Measurements from ENCODE around the gene MCAM. TPM values are rescaled to one million over a fixed set of nuclear protein-coding genes. Genes with fewer than 3 reads are reported as not detected.
A peak's percentile ranks its signal among the peaks of the same experiment; 100 is the strongest.

The MCAM gene
- total and polyA plus RNA-seq, 2 experiments from 2014 or later = 8.6 to 40.4 TPM

DNA sequence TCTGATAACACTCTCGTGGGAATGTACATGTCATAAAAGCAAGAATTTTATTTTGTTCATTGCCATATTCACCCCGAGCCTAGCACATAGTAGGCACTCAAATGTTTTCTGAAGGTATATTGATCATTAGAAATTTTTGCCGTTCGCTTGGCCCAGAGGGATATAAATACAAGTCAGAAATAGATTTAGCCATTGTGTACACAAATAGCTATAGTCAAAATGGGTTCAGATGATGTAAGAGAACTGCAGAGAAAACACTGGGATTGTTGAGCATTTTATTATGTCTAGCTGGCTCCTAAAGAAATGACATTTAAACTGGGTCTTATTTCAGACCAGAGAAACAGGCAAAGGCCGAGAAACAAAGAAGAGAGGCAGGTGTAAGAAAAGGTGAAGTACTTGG is 49.3 kb downstream of the MCAM start:
- no peak overlapping the region for H3K4me2 ChIP-seq (ENCODE audit: unreplicated experiment)
- in situ Hi-C loops (cut with MboI) = no loop called here
- no peak overlapping the region for H3K4me3 ChIP-seq
- H4K20me1 ChIP-seq (ENCODE audit: insufficient read depth) = no peaks in the 10 kb centered on the region
- no peak overlapping the region for H2AFZ ChIP-seq
- peaks cover 23% of the 10 kb centered on the region for H3F3A ChIP-seq (ENCODE audit: insufficient read depth)
- H3K4me1 ChIP-seq (ENCODE audit: insufficient read depth) = peaks cover 19% of the 10 kb centered on the region
- 87 to 88% methylated on average over 5 of the region's 5 CpGs for WGBS, 2 experiments (ENCODE audit: low coverage in 1 of 2, low lambda C conversion rate in 2 of 2, missing lambda C conversion rate in 2 of 2)
- no peaks in the 10 kb centered on the region for H3K9me3 ChIP-seq (ENCODE audit: low read depth)
- H3K9ac ChIP-seq = no peak overlapping the region
- H3K9me2 ChIP-seq (ENCODE audit: insufficient read depth) = no peaks in the 10 kb centered on the region
- H3K36me3 ChIP-seq (ENCODE audit: low read depth) = peaks cover 5% of the 10 kb centered on the region; the same call in 1 of the 2 replicates
- H3K79me2 ChIP-seq (ENCODE audit: insufficient read depth) = peaks cover 95% of the 10 kb centered on the region
- DNase-seq = no peak
- no peak for TF ChIP-seq EZH2 (IDR thresholded peaks at IDR 0.05; ENCODE audit: insufficient read depth, poor library complexity, severe bottlenecking)
- TF ChIP-seq EZH2phosphoT487 (IDR thresholded peaks at IDR 0.05; ENCODE audit: insufficient read depth, low read depth) = no peak
- no peak overlapping the region for H3K27ac ChIP-seq
- H3K27me3 ChIP-seq (replicated peaks; ENCODE audit: insufficient read depth) = no peaks in the 10 kb centered on the region

DNA sequence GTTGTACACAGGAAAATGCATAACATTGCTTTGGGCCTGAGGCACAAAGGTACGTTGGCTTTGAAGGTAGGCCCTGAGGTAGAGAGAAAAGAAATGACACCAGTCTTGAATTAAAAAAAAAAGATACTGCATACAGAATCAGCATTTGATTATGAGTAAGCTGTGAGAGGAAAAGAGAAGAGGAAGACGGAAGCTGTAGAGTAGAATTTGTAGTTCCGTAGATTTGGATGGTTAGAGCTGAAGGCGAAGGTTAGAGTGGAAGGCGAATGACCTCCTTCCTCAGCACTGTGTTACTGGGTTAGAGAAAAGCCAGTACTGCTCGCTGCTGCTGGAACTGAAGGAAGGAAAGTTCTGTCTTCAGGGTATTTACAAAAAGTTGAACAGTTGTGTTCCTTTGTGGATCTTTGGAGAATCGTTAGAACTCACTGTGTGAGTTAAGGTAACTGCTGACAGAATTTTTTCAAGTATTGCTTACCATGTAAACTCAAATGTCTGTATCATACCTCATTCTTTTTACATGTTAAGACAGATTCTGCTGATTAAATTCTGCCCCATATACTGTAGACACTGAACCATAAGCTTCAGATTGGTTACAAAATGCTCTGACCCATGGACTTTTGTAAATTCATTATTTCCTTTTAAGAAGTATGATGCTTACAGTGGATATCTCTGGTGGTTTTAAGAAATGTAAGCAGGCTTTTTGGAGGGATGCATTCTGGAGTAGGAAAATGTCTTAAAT is 50.2 kb downstream of the MCAM start:
- peaks cover 26% of the 10 kb centered on the region for H3K4me1 ChIP-seq (ENCODE audit: insufficient read depth)
- H3K79me2 ChIP-seq (ENCODE audit: insufficient read depth) = peaks cover 95% of the 10 kb centered on the region
- no peaks in the 10 kb centered on the region for H3K9me3 ChIP-seq (ENCODE audit: low read depth)
- H4K20me1 ChIP-seq (ENCODE audit: insufficient read depth) = no peaks in the 10 kb centered on the region
- TF ChIP-seq EZH2 (IDR thresholded peaks at IDR 0.05; ENCODE audit: insufficient read depth, poor library complexity, severe bottlenecking) (no peak), EZH2phosphoT487 (IDR thresholded peaks at IDR 0.05; ENCODE audit: insufficient read depth, low read depth) (no peak)
- 99% methylated on average over 7 of the region's 7 CpGs for WGBS, 2 experiments (ENCODE audit: low coverage in 1 of 2, low lambda C conversion rate in 2 of 2, missing lambda C conversion rate in 2 of 2)
- H3K27ac ChIP-seq = no peak overlapping the region
- DNase-seq = no peak
- no peaks in the 10 kb centered on the region for H3K36me3 ChIP-seq (ENCODE audit: low read depth)
- H3K9me2 ChIP-seq (ENCODE audit: insufficient read depth) = no peaks in the 10 kb centered on the region
- no peak overlapping the region for H3K9ac ChIP-seq
- in situ Hi-C loops (cut with MboI) = no loop called here
- no peak overlapping the region for H3K4me2 ChIP-seq (ENCODE audit: unreplicated experiment)
- no peak overlapping the region for H2AFZ ChIP-seq
- no peaks in the 10 kb centered on the region for H3K27me3 ChIP-seq (replicated peaks; ENCODE audit: insufficient read depth)
- H3F3A ChIP-seq (ENCODE audit: insufficient read depth) = peaks cover 29% of the 10 kb centered on the region
- H3K4me3 ChIP-seq = no peak overlapping the region

DNA sequence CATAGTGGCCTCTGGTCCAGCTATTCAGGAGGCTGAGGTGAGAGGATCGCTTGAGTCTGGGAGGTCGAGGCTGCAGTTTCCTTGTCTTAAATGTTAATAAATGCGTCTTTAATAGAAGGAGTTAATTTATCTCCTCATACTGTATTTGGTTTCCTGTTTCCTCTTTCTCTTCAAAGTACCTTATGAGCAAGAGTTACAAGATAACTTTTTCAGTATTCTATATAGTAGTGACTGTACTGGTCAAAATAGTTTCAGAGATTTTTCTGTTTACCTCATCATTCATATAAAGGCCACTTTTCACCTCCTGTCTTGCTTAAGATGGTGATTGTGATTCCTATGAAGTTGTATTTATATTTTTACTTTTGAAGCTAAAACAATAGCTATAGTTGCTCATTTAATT is 50.9 kb downstream of the MCAM start:
- no peaks in the 10 kb centered on the region for H3K36me3 ChIP-seq (ENCODE audit: low read depth)
- H4K20me1 ChIP-seq (ENCODE audit: insufficient read depth) = no peaks in the 10 kb centered on the region
- H3K9me3 ChIP-seq (ENCODE audit: low read depth) = no peaks in the 10 kb centered on the region
- no peak overlapping the region for H2AFZ ChIP-seq
- no peak for DNase-seq
- no peak overlapping the region for H3K4me2 ChIP-seq (ENCODE audit: unreplicated experiment)
- H3K9ac ChIP-seq = no peak overlapping the region
- H3K4me3 ChIP-seq = no peak overlapping the region
- peaks cover 29% of the 10 kb centered on the region for H3F3A ChIP-seq (ENCODE audit: insufficient read depth)
- peaks cover 26% of the 10 kb centered on the region for H3K4me1 ChIP-seq (ENCODE audit: insufficient read depth)
- TF ChIP-seq EZH2 (IDR thresholded peaks at IDR 0.05; ENCODE audit: insufficient read depth, poor library complexity, severe bottlenecking) = no peak
- no peaks in the 10 kb centered on the region for H3K27me3 ChIP-seq (replicated peaks; ENCODE audit: insufficient read depth)
- in situ Hi-C loops (cut with MboI) = no loop called here
- H3K27ac ChIP-seq = no peak overlapping the region
- H3K79me2 ChIP-seq (ENCODE audit: insufficient read depth) = peaks cover 95% of the 10 kb centered on the region
- 96 to 97% methylated on average over 3 of the region's 3 CpGs for WGBS, 2 experiments (ENCODE audit: low coverage in 1 of 2, low lambda C conversion rate in 2 of 2, missing lambda C conversion rate in 2 of 2)
- no peaks in the 10 kb centered on the region for H3K9me2 ChIP-seq (ENCODE audit: insufficient read depth)

DNA sequence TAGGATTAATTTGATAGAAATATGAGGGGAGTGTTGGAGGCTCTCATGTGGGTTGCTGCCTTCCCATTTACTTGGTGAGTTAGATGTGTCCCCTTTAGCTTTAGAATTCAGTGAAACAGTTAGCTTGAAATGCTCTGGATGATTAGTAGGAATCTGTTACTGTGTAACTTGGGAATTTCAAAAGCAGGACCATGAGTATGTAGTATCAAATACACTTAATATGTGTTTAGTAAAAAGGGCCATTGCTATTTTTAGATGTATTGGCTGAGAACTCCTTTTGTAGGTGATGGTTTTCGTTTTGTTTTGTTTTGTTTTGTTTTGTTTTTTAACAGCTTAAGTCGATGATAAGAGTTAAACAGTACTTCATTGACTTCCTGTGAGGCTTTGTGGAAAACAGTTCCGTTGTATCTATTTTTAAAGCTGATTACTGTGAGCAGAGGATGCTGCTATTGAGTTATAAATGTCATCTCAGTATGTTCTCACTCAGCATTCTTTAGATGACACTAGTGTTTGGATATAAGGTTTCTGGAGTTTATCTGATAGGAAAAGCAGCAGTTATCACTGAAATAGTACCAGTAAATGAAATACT is 53.5 kb downstream of the MCAM start:
- no peaks in the 10 kb centered on the region for H3K27me3 ChIP-seq (replicated peaks; ENCODE audit: insufficient read depth)
- TF ChIP-seq EZH2phosphoT487 (IDR thresholded peaks at IDR 0.05; ENCODE audit: insufficient read depth, low read depth) (no peak), EZH2 (IDR thresholded peaks at IDR 0.05; ENCODE audit: insufficient read depth, poor library complexity, severe bottlenecking) (no peak)
- H2AFZ ChIP-seq = peak overlapping the region; percentile 13; the same call in 1 of the 2 replicates
- DNase-seq = peak; percentile 26
- peaks cover 29% of the 10 kb centered on the region for H3K4me1 ChIP-seq (ENCODE audit: insufficient read depth)
- H3K79me2 ChIP-seq (ENCODE audit: insufficient read depth) = peaks cover 100% of the 10 kb centered on the region
- H3K4me2 ChIP-seq (ENCODE audit: unreplicated experiment) = peak overlapping the region; percentile 55
- no peaks in the 10 kb centered on the region for H3K9me3 ChIP-seq (ENCODE audit: low read depth)
- no peaks in the 10 kb centered on the region for H3K9me2 ChIP-seq (ENCODE audit: insufficient read depth)
- in situ Hi-C loops (cut with MboI) = no loop called here
- no peaks in the 10 kb centered on the region for H3K36me3 ChIP-seq (ENCODE audit: low read depth)
- H4K20me1 ChIP-seq (ENCODE audit: insufficient read depth) = no peaks in the 10 kb centered on the region
- WGBS, 2 experiments (ENCODE audit: low coverage in 1 of 2, low lambda C conversion rate in 2 of 2, missing lambda C conversion rate in 2 of 2) = 10 to 13% methylated on average over 3 of the region's 3 CpGs
- H3F3A ChIP-seq (ENCODE audit: insufficient read depth) = peaks cover 35% of the 10 kb centered on the region
- H3K27ac ChIP-seq = peak overlapping the region; percentile 47
- peak overlapping the region; percentile 13; the same call in 1 of the 2 replicates for H3K9ac ChIP-seq
- peak overlapping the region; percentile 6; the same call in 1 of the 2 replicates for H3K4me3 ChIP-seq
